ENCODE data around the gene DHRSX.

GRCh38 chrX:2521927-2522386, 21.2 kb upstream of the DHRSX start:
- TF ChIP-seq EP300 (IDR thresholded peaks at IDR 0.05) (no peak), CTCF (IDR thresholded peaks at IDR 0.05) (no peak)

Measured in esophagus muscularis mucosa (tissue), 3 donors.